Neutrophil (primary cell): Measurements from ENCODE around the gene F7.
"Not testable (repeated sequence)": the region's sequence is repeated elsewhere in the genome, so short reads cannot be mapped to it uniquely, and the experiment has no call there.

Experiments used
- H3K27ac ChIP-seq: fragments of 200-600 bp; sonication (generic); 2 replicates; pipeline ENCODE4 v1.5.1; 2016; ENCODE audit warnings: mild to moderate bottlenecking, moderate library complexity
- H3K27me3 ChIP-seq: fragments of 200-600 bp; sonication (generic); 2 replicates; pipeline ENCODE4 v1.6.0; 2016; ENCODE audit warnings: mild to moderate bottlenecking
- H3K36me3 ChIP-seq: fragments of 200-600 bp; sonication (generic); 2 replicates; pipeline ENCODE4 v1.5.1; 2017
- H3K4me1 ChIP-seq, 2 experiments: fragments of 200-600 bp in 1 of 2; sonication (generic) in 1 of 2; 1 replicate in 1 of 2; 2 replicates in 1 of 2; pipeline versions ENCODE4 v1.5.1 to v1.6.1; 2013 to 2016; ENCODE audit warnings: low read depth in 1 of 2, low read length in 1 of 2, mild to moderate bottlenecking in 1 of 2, moderate library complexity in 1 of 2; ENCODE audit not compliant: control insufficient read depth in 1 of 2, insufficient read depth in 1 of 2
- H3K4me3 ChIP-seq, 2 experiments: fragments of 200-600 bp in 1 of 2; sonication (generic) in 1 of 2; 1 replicate in 1 of 2; 2 replicates in 1 of 2; pipeline ENCODE4 v1.5.1; 2013 to 2016; ENCODE audit warnings: low read depth in 1 of 2, low read length in 1 of 2, mild to moderate bottlenecking in 1 of 2, moderate library complexity in 1 of 2
- H3K9me3 ChIP-seq: fragments of 200-600 bp; sonication (generic); 2 replicates; pipeline ENCODE4 v1.5.1; 2016
- CTCF ChIP-seq: fragments of 200-600 bp; sonication (generic); IDR thresholded peaks from 2 replicates; pipeline ENCODE4 v1.5.1; 2016; ENCODE audit warnings: antibody characterized with exemption

Gene F7

GRCh38 chr13:113097651-113098050 lies 7.9 kb upstream of the F7 start:
- TF ChIP-seq CTCF: no peak
- Histone ChIP-seq H3K4me1 (no peaks in the 10 kb centered on the region), H3K9me3 (no peaks in the 10 kb centered on the region), H3K36me3 (no peaks in the 10 kb centered on the region), H3K27me3 (no peaks in the 10 kb centered on the region), H3K27ac (no peak overlapping the region), H3K4me3 (no peak overlapping the region)

GRCh38 chr13:113098162-113098732 lies 7.3 kb upstream of the F7 start:
- no peak for TF ChIP-seq CTCF

GRCh38 chr13:113099142-113099541 lies 6.4 kb upstream of the F7 start:
- Histone ChIP-seq H3K27ac (no peak overlapping the region), H3K27me3 (peaks cover 9% of the 10 kb centered on the region), H3K36me3 (no peaks in the 10 kb centered on the region), H3K4me1 (no peaks in the 10 kb centered on the region), H3K9me3 (no peaks in the 10 kb centered on the region), H3K4me3 (no peak overlapping the region)
- TF ChIP-seq CTCF: no peak

More at GRCh38 chr13:113098162-113098732, 7.3 kb upstream of the F7 start:
- Histone ChIP-seq H3K36me3 (no peaks in the 10 kb centered on the region), H3K4me3 (no peak overlapping the region), H3K4me1 (no peaks in the 10 kb centered on the region), H3K27me3 (peaks cover under 1% of the 10 kb centered on the region), H3K27ac (no peak overlapping the region), H3K9me3 (no peaks in the 10 kb centered on the region)

- peaks cover 25% of the 10 kb centered on the region for H3K27me3 ChIP-seq
- H3K4me3 ChIP-seq, H3K36me3 ChIP-seq, H3K27ac ChIP-seq, H3K9me3 ChIP-seq, H3K4me1 ChIP-seq: not testable (repeated sequence)
Measured at GRCh38 chr13:113102302-113102701, 3.3 kb upstream of the F7 start.

- no peak for TF ChIP-seq CTCF
- no peak overlapping the region for H3K4me3 ChIP-seq
- H3K36me3 ChIP-seq: no peaks in the 10 kb centered on the region
Measured at GRCh38 chr13:113102727-113103126, 2.9 kb upstream of the F7 start.

GRCh38 chr13:113103646-113104045 lies 1.9 kb upstream of the F7 start:
- no peaks in the 10 kb centered on the region for H3K9me3 ChIP-seq
- TF ChIP-seq CTCF: no peak
- peaks cover 25% of the 10 kb centered on the region for H3K27me3 ChIP-seq
- no peak overlapping the region for H3K4me3 ChIP-seq
- no peaks in the 10 kb centered on the region for H3K4me1 ChIP-seq
- no peaks in the 10 kb centered on the region for H3K36me3 ChIP-seq
- no peak overlapping the region for H3K27ac ChIP-seq

More at GRCh38 chr13:113102727-113103126, 2.9 kb upstream of the F7 start:
- H3K27ac ChIP-seq: no peak overlapping the region
- H3K27me3 ChIP-seq: peaks cover 25% of the 10 kb centered on the region
- no peaks in the 10 kb centered on the region for H3K4me1 ChIP-seq
- no peaks in the 10 kb centered on the region for H3K9me3 ChIP-seq
